GM23338 (cell line): ENCODE data around the gene FAT1. TPM values are rescaled to one million over a fixed set of nuclear protein-coding genes. Genes with fewer than 3 reads are reported as not detected.

Source experiments
- ATAC-seq: fragments of 200-7000 bp; cut with Tn5 transposase; 3 replicates; pipeline ENCODE4 v1.9.1; 2020
- DNase-seq: peaks from one replicate; pipeline ENCODE4 v3.0.0-alpha.2; 2015; ENCODE audit warnings: low spot score
- H2AFZ ChIP-seq: fragments of 200-600 bp; sonication (generic); 2 replicates; pipeline ENCODE4 v1.8.0; 2016; ENCODE audit warnings: antibody characterized with exemption, mild to moderate bottlenecking, moderate library complexity
- H3F3A ChIP-seq: fragments of 200-600 bp; sonication (generic); replicated peaks from 2 replicates; pipeline ENCODE4 v1.8.0; 2017; ENCODE audit warnings: antibody characterized with exemption, mixed run types, low read depth
- H3K27ac ChIP-seq: fragments of 200-600 bp; sonication (generic); 2 replicates; pipeline ENCODE4 v1.6.1; 2016; ENCODE audit warnings: low read depth
- H3K27me3 ChIP-seq: fragments of 200-600 bp; sonication (generic); 2 replicates; pipeline ENCODE4 v1.8.0; 2016; ENCODE audit warnings: mild to moderate bottlenecking, mixed run types, moderate library complexity; ENCODE audit not compliant: insufficient read depth
- H3K36me3 ChIP-seq: fragments of 200-600 bp; sonication (generic); 2 replicates; pipeline ENCODE4 v1.8.0; 2016; ENCODE audit warnings: mild to moderate bottlenecking; ENCODE audit not compliant: insufficient read depth
- H3K4me1 ChIP-seq: fragments of 200-600 bp; sonication (generic); 2 replicates; pipeline ENCODE4 v1.8.0; 2016; ENCODE audit warnings: mild to moderate bottlenecking, moderate library complexity; ENCODE audit not compliant: insufficient read depth
- H3K4me2 ChIP-seq: fragments of 200-600 bp; sonication (generic); 2 replicates; pipeline ENCODE4 v1.7.1; 2017; ENCODE audit warnings: mixed run types
- H3K4me3 ChIP-seq: fragments of 200-600 bp; sonication (generic); 2 replicates; pipeline ENCODE4 v1.6.1; 2016; ENCODE audit warnings: mixed run types
- H3K79me2 ChIP-seq: fragments of 200-600 bp; sonication (generic); replicated peaks from 2 replicates; pipeline ENCODE4 v1.8.0; 2017; ENCODE audit warnings: mild to moderate bottlenecking; ENCODE audit not compliant: insufficient read depth
- H3K9me2 ChIP-seq: fragments of 200-600 bp; sonication (generic); 2 replicates; pipeline ENCODE4 v1.8.0; 2017; ENCODE audit not compliant: insufficient read depth
- H4K20me1 ChIP-seq: fragments of 200-600 bp; sonication (generic); replicated peaks from 2 replicates; pipeline ENCODE4 v1.8.0; 2017; ENCODE audit warnings: mild to moderate bottlenecking; ENCODE audit not compliant: insufficient read depth
- H3K27ac Mint-ChIP-seq: 2 replicates; pipeline ENCODE4 v1.8.0; 2020; ENCODE audit warnings: inconsistent platforms, mild to moderate bottlenecking, moderate library complexity, mixed read lengths
- H3K27me3 Mint-ChIP-seq: 3 replicates; pipeline ENCODE4 v1.8.0; 2022; ENCODE audit warnings: low read depth, mild to moderate bottlenecking, moderate library complexity, mixed read lengths, inconsistent platforms; ENCODE audit not compliant: insufficient read depth, poor library complexity
- H3K36me3 Mint-ChIP-seq: 3 replicates; pipeline ENCODE4 v1.8.0; 2021; ENCODE audit warnings: low read depth, mild to moderate bottlenecking, inconsistent platforms, moderate library complexity, mixed read lengths
- H3K4me1 Mint-ChIP-seq: 3 replicates; pipeline ENCODE4 v1.8.0; 2020; ENCODE audit warnings: mild to moderate bottlenecking, inconsistent platforms, mixed read lengths
- H3K4me3 Mint-ChIP-seq: 3 replicates; pipeline ENCODE4 v1.8.0; 2021; ENCODE audit warnings: moderate library complexity, mild to moderate bottlenecking, inconsistent platforms, mixed read lengths
- H3K9me3 Mint-ChIP-seq: 3 replicates; pipeline ENCODE4 v1.8.0; 2020; ENCODE audit warnings: moderate library complexity, mild to moderate bottlenecking, inconsistent platforms, mixed read lengths
- CTCF ChIP-seq, 2 experiments: fragments of 200-600 bp in 1 of 2; sonication (generic) in 1 of 2; conservative IDR thresholded peaks; 2 replicates each; pipeline versions ENCODE4 v1.5.1 to v1.6.1; 2016 to 2017; ENCODE audit warnings: antibody characterized with exemption in 2 of 2, low read depth in 2 of 2, mild to moderate bottlenecking in 2 of 2, moderate library complexity in 1 of 2
- ETS1 ChIP-seq: IDR thresholded peaks from 2 replicates; pipeline ENCODE4 v1.6.1; 2016; ENCODE audit warnings: antibody characterized with exemption
- EZH2 ChIP-seq: fragments of 200-600 bp; sonication (generic); IDR thresholded peaks from one replicate; pipeline ENCODE4 v1.8.0; 2017; ENCODE audit warnings: antibody characterized with exemption, mild to moderate bottlenecking, low read depth; ENCODE audit not compliant: unreplicated experiment
- JUNB ChIP-seq: IDR thresholded peaks from one replicate; pipeline ENCODE4 v1.6.1; 2016; ENCODE audit warnings: antibody characterized with exemption; ENCODE audit not compliant: unreplicated experiment
- POLR2AphosphoS5 ChIP-seq: IDR thresholded peaks from 2 replicates; pipeline ENCODE4 v1.6.1; 2016; ENCODE audit warnings: antibody characterized with exemption, low read depth
- REST ChIP-seq: IDR thresholded peaks from one replicate; pipeline ENCODE4 v1.6.1; 2018; ENCODE audit warnings: antibody characterized with exemption; ENCODE audit not compliant: unreplicated experiment
- ZNF114 ChIP-seq: fragments of 250-450 bp; sonication (Bioruptor Pico); IDR thresholded peaks from 2 replicates; pipeline ENCODE4 v1.5.0; 2020; ENCODE audit warnings: mild to moderate bottlenecking, moderate library complexity
- ZNF331 ChIP-seq: fragments of 250-450 bp; sonication (Bioruptor Pico); IDR thresholded peaks from 2 replicates; pipeline ENCODE4 v1.5.0; 2020; ENCODE audit warnings: low read depth, mild to moderate bottlenecking, moderate library complexity
- ZNF462 ChIP-seq: fragments of 250-450 bp; sonication (Bioruptor Pico); IDR thresholded peaks from 2 replicates; pipeline ENCODE4 v1.5.0; 2020; ENCODE audit warnings: mild to moderate bottlenecking, moderate library complexity
- polyA plus RNA-seq: library from polyadenylated mRNA; unstranded; fragments of >200 nt; fragmentation: Nextera tagmentation; extraction: Ambion mirVana; gene quantifications from 2 replicates; pipeline ENCODE4 v1.2.1, GENCODE V29; 2016
- total RNA-seq: library from RNA; depleted of rRNA; stranded (reverse); fragments of >200 nt; shearing (Covaris generic); gene quantifications from 2 replicates; pipeline ENCODE4 v1.2.3, GENCODE V29; 2014

FAT1 gene
- total and polyA plus RNA-seq, 2 experiments from 2014 or later = 37.6 to 137 TPM

GRCh38 chr4:186604124-186604807, 119.4 kb downstream of the FAT1 start:
- H3K27me3 ChIP-seq = no peaks in the 10 kb centered on the region
- H3K9me2 ChIP-seq = 0 out of 2 replicates have a peak, but pooled peaks cover 7% of the 10 kb centered on the region
- H3K36me3 ChIP-seq = peaks cover 65% of the 10 kb centered on the region
- H3F3A ChIP-seq = no peaks in the 10 kb centered on the region
- no peak for ATAC-seq
- Mint-ChIP-seq H3K4me3 (no peak overlapping the region), H3K9me3 (no peaks in the 10 kb centered on the region), H3K4me1 (no peaks in the 10 kb centered on the region), H3K27me3 (peaks cover 3% of the 10 kb centered on the region), H3K36me3 (peaks cover 95% of the 10 kb centered on the region), H3K27ac (no peak overlapping the region)
- H3K27ac ChIP-seq = no peak overlapping the region
- no peak overlapping the region for H3K4me2 ChIP-seq
- H3K4me3 ChIP-seq = no peak overlapping the region
- no peak for TF ChIP-seq ETS1
- no peak for TF ChIP-seq JUNB
- TF ChIP-seq ZNF331 = no peak
- TF ChIP-seq REST = no peak
- no peak for TF ChIP-seq POLR2AphosphoS5
- no peak for TF ChIP-seq CTCF (conservative IDR thresholded peaks at IDR 0.05; ENCODE audit: low read depth in 2 of 2)
- no peak for TF ChIP-seq ZNF114
- no peak for TF ChIP-seq EZH2
- no peaks in the 10 kb centered on the region for H3K79me2 ChIP-seq
- DNase-seq = no peak
- no peak overlapping the region for H2AFZ ChIP-seq
- H4K20me1 ChIP-seq = no peaks in the 10 kb centered on the region; the same call in 1 of the 2 replicates
- no peaks in the 10 kb centered on the region for H3K4me1 ChIP-seq

- H3K27ac Mint-ChIP-seq = no peak overlapping the region
- H3K79me2 ChIP-seq = no peaks in the 10 kb centered on the region
- no peak for TF ChIP-seq ZNF462
Measured at GRCh38 chr4:186602978-186603377, 120.7 kb downstream of the FAT1 start.

More at GRCh38 chr4:186602978-186603377, 120.7 kb downstream of the FAT1 start:
- Mint-ChIP-seq H3K4me3 (no peak overlapping the region), H3K9me3 (no peaks in the 10 kb centered on the region), H3K4me1 (no peaks in the 10 kb centered on the region), H3K27me3 (peaks cover 3% of the 10 kb centered on the region), H3K36me3 (peaks cover 91% of the 10 kb centered on the region)
- Histone ChIP-seq H2AFZ (no peak overlapping the region), H4K20me1 (no peaks in the 10 kb centered on the region; the same call in 1 of the 2 replicates), H3K27me3 (no peaks in the 10 kb centered on the region), H3K27ac (no peak overlapping the region), H3K4me1 (no peaks in the 10 kb centered on the region), H3K4me3 (no peak overlapping the region), H3K9me2 (0 out of 2 replicates have a peak, but pooled peaks cover 3% of the 10 kb centered on the region), H3K4me2 (no peak overlapping the region), H3F3A (no peaks in the 10 kb centered on the region), H3K36me3 (peaks cover 52% of the 10 kb centered on the region)
- DNase-seq = no peak
- no peak for ATAC-seq
